GM21526 (cell line): ENCODE measurements around the gene PILRA.
"Not testable (repeated sequence)": the region's sequence is repeated elsewhere in the genome, so short reads cannot be mapped to it uniquely, and the experiment has no call there.

Source experiments
- ATAC-seq: cut with Tn5 transposase; IDR thresholded peaks from one replicate; pipeline ENCODE4 v1.9.1; 2021; ENCODE audit warnings: moderate library complexity; ENCODE audit not compliant: unreplicated experiment, low FRiP score

PILRA gene

GRCh38 chr7:100376066-100376465, 2.8 kb downstream of the PILRA start:
- ATAC-seq, result no peak

- no peak for ATAC-seq
Observed at GRCh38 chr7:100378114-100378755, 4.9 kb downstream of the PILRA start.

GRCh38 chr7:100380196-100380595, 6.9 kb downstream of the PILRA start:
- ATAC-seq, result no peak

- ATAC-seq, result not testable (repeated sequence)
Observed at GRCh38 chr7:100381531-100382233, 8.4 kb downstream of the PILRA start.

GRCh38 chr7:100382234-100382853, 9.1 kb downstream of the PILRA start:
- ATAC-seq, result not testable (repeated sequence)

GRCh38 chr7:100384628-100385294, 11.5 kb downstream of the PILRA start:
- ATAC-seq, result no peak

GRCh38 chr7:100386940-100387339, 13.7 kb downstream of the PILRA start:
- no peak for ATAC-seq

GRCh38 chr7:100387695-100388094, 14.4 kb downstream of the PILRA start:
- no peak for ATAC-seq

GRCh38 chr7:100389437-100390088, 16.3 kb downstream of the PILRA start:
- ATAC-seq, result no peak

GRCh38 chr7:100390286-100391009, 17.2 kb downstream of the PILRA start:
- no peak for ATAC-seq

GRCh38 chr7:100393233-100393905, 20.1 kb downstream of the PILRA start:
- no peak for ATAC-seq

GRCh38 chr7:100394077-100394476, 20.8 kb downstream of the PILRA start:
- ATAC-seq, result no peak

- peak; percentile 89 for ATAC-seq
Observed at GRCh38 chr7:100396421-100396982, 23.2 kb downstream of the PILRA start.

- ATAC-seq, result no peak
Observed at GRCh38 chr7:100397315-100398081, 24.2 kb downstream of the PILRA start.

- ATAC-seq, result no peak
Observed at GRCh38 chr7:100398239-100398638, 25.0 kb downstream of the PILRA start.

GRCh38 chr7:100400041-100400440, 26.8 kb downstream of the PILRA start:
- no peak for ATAC-seq

- ATAC-seq, result no peak
Observed at GRCh38 chr7:100400656-100401055, 27.4 kb downstream of the PILRA start.

- ATAC-seq, result no peak
Observed at GRCh38 chr7:100401811-100402210, 28.5 kb downstream of the PILRA start.
